Skin epidermis (tissue), 12 donors: Measurements from ENCODE around the gene RPAP2.
"Not testable (repeated sequence)": the region's sequence is repeated elsewhere in the genome, so short reads cannot be mapped to it uniquely, and the experiment has no call there.

Experiments used
- H3K27ac ChIP-seq, 21 experiments: fragments of 200-600 bp; sonication (generic) in 11 of 21; one replicate each; pipeline ENCODE4 v1.5.0; 2020; ENCODE audit warnings: mild to moderate bottlenecking in 3 of 21, inconsistent platforms in 2 of 21, moderate library complexity in 2 of 21
- H3K4me3 ChIP-seq, 7 experiments: fragments of 200-600 bp; sonication (generic) in 2 of 7; one replicate each; pipeline ENCODE4 v1.5.0; 2020; ENCODE audit warnings: inconsistent platforms in 2 of 7, mild to moderate bottlenecking in 2 of 7, moderate library complexity in 1 of 7

The RPAP2 gene

DNA sequence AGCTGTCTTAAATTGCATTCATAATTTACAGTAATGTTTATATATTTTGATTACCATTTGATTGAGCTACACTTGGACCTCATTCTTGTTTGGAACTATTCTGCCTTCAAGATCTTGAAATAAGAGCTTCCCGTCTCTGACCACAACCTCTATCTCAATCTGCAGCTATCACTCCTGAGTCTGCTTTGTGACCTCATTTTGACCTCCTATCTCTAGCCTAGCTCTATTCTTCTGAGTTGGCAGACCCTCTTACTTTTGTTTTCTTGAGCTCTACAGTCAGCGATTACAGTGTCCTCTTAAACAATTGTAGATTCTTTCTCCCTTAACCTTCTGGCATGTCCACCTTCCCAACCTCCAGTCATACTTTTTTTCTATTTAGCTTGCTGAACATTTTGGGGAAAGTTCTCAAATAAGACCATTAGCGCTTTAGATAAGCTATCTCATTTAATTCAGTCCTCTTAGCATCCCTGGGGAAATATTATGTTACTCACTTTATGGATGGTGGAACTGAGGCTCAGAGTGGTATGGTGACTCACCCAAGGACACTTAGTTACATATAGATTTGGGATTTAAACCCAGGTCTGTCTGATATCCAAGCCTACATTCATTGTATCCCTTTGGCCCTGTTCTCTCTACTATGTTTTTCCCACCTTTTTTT lies 19.1 kb downstream of the RPAP2 start:
- Histone ChIP-seq H3K27ac (no peak overlapping the region), H3K4me3 (no peak overlapping the region)

DNA sequence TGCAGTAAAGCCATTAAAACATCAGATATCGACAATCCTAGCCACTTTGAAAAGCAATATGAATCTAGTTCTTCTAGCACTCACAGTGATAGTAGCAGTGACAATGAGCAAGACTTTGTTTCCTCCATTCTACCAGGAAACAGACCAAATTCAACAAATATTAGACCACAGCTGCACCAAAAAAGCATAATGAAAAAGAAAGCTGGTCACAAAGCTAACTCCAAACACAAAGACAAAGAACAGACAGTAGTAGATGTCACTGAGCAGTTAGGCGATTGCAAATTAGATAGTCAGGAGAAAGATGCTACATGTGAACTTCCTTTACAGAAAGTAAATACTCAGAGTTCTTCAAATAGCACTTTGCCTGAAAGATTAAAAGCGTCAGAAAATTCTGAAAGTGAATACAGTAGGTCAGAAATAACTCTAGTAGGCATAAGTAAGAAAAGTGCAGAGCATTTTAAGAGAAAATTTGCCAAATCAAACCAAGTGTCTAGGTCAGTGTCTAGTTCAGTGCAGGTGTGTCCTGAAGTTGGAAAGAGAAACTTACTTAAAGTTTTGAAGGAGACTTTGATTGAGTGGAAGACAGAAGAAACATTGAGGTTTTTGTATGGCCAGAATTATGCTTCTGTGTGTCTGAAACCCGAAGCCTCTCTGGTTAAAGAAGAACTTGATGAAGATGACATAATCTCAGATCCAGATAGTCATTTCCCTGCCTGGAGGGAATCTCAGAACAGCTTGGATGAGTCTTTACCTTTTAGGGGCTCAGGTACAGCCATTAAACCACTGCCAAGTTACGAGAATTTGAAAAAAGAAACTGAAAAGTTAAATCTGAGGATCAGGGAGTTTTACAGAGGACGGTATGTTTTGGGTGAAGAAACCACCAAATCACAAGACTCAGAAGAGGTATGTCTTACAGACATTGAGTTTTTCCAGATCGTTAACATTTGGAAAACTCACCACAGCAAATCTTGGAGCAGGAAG lies 24.9 kb downstream of the RPAP2 start:
- Histone ChIP-seq H3K4me3 (no peak overlapping the region), H3K27ac (no peak overlapping the region)

DNA sequence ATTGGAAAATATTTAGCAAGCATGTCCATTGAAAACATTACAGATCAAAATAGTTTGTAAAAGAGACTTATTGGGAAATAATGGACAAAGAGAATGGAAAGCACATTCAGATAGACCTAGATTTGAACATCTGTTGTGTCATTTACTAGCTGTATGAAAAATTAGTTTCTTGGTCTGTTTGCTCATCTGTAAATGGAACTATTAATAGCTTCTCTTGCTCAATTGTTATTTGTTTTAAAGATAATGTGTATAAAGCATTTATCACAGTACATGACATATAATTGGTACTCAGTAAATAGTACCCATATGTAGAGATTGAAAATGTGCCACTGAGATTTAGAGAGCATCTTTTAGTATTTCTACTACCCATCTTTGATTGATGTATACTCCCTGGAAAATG lies 25.9 kb downstream of the RPAP2 start:
- no peak overlapping the region for H3K27ac ChIP-seq
- H3K4me3 ChIP-seq: no peak overlapping the region

DNA sequence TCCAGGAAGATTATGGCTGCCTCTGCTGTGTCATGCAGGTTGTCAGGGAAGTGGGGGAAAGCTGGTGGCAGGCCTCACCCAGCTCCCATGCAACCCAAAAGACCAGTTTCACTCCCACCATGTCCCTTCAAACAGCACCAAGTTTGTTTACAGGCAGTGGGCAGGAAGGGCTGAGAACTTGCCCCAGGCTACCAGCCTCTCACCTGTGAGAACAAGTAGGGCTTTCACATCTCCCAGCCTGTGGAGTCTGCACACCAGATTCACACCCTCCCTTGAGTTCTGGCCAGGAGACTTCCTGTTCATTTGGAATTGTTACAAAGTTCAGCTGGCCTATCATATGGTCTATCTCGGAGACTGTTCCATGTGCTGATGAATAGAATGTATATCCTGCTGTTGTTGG lies 27.8 kb downstream of the RPAP2 start:
- H3K4me3 ChIP-seq: no peak overlapping the region
- no peak overlapping the region for H3K27ac ChIP-seq

DNA sequence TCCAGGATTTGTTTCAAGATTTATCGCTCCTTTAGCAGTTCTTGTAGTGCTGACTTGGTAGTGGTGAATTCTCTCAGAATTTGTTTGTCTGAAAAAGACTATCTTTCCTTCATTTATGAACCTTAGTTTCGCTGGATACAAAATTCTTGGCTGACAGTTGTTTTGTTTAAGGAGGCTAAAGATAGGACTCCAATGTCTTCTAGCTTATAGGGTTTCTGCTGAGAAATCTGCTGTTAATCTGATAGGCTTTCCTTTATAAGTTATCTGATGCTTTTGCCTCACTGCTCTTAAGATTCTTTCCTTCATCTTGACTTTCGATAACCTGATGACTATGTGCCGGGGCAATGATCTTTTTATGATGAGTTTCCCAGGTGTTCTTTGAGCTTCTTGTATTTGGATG lies 28.9 kb downstream of the RPAP2 start:
- no peak overlapping the region for H3K27ac ChIP-seq
- no peak overlapping the region for H3K4me3 ChIP-seq

DNA sequence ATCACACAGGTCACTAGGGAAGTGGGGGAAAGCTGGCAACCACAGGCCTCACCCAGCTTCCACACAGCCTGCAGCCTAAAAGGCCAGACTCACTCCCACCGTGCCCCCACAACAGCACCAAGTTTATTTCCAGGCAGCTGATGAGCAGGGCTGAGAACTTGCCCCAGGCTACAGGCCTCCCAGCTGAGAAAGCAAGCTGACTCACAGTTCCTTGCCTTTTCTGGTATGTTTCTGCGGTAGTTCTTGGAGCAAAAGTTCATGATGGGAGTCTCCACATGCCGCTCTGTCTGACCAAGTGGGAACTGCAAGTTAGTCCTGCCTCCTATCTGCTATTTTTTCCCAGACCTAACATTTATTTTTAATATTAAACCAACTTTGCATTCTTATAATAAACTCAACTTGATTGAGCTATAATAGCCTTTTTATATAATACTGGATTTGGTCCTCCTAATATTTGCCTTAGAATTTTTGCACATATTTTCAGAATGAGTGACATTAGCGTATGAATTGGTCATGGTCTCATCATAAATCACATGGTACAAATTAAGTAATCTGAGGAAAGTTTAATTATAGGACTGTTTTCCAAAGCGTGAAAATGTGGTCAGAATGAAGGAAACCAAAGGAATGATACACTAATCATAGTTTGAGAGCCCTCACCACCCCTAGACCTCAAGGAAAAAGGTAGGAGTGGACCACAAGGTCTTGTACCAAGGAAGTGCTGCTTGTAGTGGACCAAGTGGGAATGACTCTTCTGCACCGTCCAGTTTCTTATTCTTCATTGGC lies 30.7 kb downstream of the RPAP2 start:
- no peak overlapping the region for H3K27ac ChIP-seq
- H3K4me3 ChIP-seq: no peak overlapping the region

DNA sequence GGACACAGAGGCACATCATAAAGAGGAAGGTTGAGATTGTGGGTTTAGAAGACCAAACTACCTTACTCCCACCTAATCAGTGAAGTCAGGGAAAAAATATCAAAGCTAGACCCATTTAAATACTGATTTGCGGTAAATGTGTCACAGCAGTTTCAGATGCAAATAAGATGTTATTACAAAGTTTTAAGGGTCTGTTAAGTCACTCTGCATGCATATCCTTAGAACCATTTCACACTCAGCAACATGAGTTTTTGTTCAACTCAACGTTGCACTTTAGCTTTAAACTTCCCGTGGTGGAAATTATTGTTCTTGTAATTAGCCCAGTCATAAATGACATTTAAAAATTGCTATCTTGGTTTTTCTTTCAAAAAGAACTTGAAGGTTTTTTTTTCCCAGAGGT lies 34.8 kb downstream of the RPAP2 start:
- Histone ChIP-seq H3K4me3 (no peak overlapping the region), H3K27ac (no peak overlapping the region)

DNA sequence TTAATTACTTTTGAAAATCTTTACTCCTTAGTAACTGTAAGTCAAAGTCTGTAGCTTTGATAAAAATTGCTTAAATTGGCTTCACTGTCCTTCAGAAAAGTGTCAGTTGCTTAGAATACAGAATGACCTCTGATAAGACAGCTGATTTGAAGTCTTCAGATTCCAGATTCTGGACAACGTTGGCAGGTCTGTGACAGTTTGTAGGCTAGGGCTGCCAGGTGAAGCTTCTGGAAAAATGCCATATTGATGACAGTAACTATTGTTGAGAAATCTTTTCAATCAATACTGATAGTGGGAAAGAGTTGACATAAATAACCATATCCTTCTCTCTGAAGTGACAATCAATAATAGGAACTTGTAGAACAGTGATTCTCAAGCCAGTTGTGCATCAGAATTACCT lies 41.3 kb downstream of the RPAP2 start:
- Histone ChIP-seq H3K4me3 (no peak overlapping the region), H3K27ac (no peak overlapping the region)

DNA sequence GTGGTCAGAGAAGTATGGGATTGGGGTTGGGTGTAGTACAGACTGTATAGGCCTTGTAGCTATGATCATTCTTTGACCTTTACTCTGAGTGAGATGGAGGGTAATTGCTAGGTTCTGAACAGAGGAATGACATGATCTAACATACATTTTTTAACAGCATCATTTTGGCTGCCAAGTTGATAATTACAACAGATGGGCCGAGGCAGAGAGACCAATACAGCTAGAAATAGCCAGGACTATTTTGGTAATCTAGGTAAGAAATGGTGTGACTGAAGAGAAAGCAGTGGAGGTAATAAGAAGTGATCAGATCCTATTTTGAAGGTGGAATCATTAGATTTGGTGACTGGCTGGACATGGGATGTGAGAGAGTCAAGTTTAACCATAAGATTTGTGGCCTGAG lies 43.5 kb downstream of the RPAP2 start:
- no peak overlapping the region for H3K27ac ChIP-seq
- H3K4me3 ChIP-seq: no peak overlapping the region

DNA sequence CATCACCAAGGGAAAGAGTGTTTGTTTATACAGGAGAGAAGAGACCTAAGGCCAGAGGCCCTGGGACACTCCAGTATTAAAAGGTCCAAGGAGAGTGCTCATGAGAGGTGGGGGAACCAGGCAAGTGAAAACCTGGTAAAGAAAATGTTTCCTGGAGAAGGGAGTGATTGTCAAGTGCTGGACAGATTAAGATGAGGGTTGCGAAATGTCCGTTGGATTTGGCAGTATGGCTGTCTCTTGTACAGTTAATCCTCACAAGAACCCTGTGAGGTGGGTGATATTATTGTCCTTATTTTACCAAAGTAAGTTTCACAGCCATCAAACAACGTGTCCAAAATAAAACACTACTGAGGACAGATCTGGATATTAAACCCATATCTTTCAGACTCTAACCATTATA lies 44.2 kb downstream of the RPAP2 start:
- Histone ChIP-seq H3K27ac (no peak overlapping the region), H3K4me3 (no peak overlapping the region)

DNA sequence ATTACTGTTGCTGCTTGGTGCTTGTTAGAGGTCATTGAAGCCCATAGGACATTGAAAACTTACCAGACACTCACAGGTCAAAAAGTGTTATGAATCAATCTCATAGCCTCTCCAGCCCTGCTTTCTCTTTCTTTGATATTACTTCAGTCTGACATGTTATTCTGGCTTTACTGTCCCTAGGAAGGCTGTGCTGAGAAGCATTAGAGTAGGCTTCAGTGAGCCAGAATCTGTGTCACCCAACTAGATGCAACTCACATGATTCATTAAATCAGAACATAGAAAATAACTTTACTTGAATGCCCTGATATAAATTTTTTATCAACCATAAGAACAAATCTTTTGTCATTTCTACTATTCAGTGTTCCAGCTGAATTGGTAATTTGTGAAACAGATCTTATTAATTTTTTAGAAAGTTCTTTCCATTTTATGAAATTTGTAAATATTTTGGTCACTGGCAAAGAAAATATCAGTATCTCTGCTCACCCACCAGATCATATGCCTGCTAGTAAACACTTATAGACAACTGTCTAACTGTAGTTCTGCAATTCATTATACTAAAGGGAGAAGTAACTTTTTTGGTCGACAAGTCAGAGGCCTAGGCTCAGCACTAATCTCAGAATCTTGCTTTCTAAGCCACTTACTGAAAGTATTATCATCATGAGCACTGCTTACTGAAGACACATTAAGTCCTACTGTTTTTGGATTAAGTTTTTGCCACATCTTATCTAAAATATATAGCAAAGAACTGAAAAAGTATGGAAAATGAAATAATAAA lies 48.2 kb downstream of the RPAP2 start:
- Histone ChIP-seq H3K27ac (no peak overlapping the region), H3K4me3 (no peak overlapping the region)

DNA sequence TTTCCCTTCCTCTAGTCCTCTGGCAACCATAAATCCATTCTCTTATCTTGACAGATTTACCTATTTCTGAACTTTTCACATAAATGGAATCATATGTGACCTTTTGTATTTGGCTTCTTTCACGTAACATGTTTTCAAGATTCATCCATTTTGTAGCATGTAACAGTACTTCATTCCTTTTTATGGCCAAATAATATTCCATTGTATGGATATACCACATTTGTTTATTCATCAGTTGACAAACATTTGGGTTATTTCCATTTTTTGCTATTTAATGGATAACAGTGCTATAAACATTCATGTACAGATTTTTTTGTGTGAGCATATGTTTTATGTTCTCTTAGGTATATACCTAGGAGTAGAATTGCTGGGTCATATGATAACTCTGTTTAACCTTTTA lies 54.0 kb downstream of the RPAP2 start:
- Histone ChIP-seq H3K4me3 (no peak overlapping the region), H3K27ac (no peak overlapping the region)

DNA sequence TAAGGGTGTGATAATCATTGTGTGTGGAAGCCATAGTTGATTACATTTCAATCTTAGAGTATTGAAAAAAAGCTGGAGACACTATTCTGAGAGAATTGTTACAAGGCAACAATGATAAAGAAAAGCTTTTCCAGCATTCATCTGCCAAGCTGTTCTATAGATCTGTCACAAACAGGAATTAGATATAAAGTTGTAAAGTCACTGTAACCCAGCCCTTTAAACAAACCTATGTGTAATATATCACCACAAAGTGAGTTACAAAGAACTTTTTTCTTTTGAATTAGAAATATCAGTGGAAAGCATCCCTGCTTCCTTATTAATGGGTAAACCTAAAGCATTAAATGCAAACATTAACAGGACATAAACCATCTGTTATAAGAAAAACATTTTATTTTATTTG lies 55.4 kb downstream of the RPAP2 start:
- no peak overlapping the region for H3K4me3 ChIP-seq
- H3K27ac ChIP-seq: no peak overlapping the region

DNA sequence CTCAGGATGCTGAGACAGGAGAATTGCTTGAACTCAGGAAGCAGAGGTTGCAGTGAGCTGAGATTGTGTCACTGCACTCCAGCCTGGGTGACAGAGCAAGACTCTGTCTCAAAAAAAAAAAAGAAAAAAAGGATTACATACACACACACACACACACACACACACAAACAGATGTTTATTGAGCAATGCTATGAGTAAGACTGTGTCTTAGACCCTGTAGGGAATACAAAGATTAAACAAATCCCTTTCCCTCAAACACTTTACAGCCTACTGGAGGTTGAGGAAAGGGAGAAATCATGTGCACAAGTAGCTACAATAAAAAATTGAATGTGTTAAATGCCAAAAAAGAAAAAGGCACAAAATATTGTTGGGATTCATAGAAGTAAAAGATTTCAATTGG lies 58.1 kb downstream of the RPAP2 start:
- no peak overlapping the region for H3K27ac ChIP-seq
- no peak overlapping the region for H3K4me3 ChIP-seq

DNA sequence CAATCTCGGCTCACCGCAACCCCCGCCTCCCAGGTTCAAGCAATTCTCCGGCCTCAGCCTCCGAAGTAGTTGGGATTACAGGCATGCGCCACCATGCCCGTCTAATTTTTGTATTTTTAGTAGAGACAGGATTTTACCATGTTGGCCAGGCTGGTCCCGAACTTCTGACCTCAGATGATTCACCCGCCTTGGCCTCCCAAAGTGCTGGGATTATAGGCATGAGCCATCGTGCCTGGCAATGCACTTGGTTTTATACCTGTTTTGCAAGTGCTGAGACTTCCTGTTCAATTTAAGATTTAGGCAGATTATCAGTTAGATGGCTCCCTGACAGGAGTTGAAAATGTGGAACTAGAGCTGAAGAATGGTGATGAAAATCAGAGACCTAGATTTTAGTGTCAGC lies 60.5 kb downstream of the RPAP2 start:
- not testable (repeated sequence) for H3K27ac ChIP-seq

DNA sequence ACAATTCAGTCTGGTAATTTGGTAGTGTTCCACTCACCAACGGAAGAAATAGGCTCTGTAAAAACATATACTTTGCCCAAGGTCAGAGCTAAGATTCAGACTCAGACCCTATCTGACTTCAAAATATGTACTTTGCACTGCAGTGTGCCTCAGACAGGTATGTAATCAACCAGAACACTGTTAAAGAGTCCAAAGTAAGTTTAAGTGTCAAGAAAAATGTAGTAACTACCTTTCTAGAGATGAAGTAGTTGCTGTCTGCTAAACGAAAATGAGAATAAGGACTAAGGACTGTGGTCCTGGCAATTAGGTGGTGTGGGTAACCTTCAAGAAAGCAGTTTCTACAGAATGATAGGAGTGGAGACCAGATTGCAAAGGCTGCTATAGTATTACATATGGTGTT lies 61.1 kb downstream of the RPAP2 start:
- Histone ChIP-seq H3K4me3 (no peak overlapping the region), H3K27ac (no peak overlapping the region)

More for the DNA sequence above, 60.5 kb downstream of the RPAP2 start:
- H3K4me3 ChIP-seq: not testable (repeated sequence)

DNA sequence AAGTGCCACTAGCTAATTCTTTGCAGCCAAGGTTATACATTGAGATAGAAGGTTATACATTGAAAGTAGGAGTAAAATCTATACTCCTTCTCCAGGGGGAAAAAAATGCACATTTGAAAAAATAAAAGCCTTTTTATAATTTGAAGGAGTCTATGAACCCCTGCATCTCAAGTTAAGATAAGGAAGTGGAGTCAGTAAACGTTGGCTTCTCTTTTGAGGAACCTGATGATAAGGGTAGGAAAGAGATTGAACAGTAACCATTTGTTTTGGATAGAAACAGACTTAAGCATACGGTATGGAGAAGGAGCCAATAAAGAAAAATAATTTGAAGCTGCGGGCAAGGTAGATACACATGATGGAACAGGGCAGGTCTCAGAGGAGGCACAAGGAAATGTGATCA lies 64.1 kb downstream of the RPAP2 start:
- H3K27ac ChIP-seq: no peak overlapping the region
- no peak overlapping the region for H3K4me3 ChIP-seq

DNA sequence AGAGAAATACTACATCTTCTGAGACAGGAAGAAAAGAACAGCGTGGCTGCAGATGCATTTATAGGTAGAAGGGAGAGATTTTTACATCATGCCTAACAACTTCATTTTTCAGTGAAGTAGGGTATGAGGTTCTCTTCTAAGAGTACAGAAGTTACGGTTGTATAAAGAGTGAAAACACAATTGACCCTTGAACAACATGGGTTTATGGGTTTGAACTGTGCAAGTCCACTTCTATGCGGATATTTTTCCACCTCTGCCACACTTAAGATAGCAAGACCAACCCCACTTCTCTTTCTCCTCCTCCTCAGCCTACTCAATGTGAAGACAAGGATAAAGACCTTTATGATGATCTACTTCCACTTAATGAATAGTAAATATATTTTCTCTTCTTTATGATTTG lies 64.5 kb downstream of the RPAP2 start:
- H3K4me3 ChIP-seq: no peak overlapping the region

DNA sequence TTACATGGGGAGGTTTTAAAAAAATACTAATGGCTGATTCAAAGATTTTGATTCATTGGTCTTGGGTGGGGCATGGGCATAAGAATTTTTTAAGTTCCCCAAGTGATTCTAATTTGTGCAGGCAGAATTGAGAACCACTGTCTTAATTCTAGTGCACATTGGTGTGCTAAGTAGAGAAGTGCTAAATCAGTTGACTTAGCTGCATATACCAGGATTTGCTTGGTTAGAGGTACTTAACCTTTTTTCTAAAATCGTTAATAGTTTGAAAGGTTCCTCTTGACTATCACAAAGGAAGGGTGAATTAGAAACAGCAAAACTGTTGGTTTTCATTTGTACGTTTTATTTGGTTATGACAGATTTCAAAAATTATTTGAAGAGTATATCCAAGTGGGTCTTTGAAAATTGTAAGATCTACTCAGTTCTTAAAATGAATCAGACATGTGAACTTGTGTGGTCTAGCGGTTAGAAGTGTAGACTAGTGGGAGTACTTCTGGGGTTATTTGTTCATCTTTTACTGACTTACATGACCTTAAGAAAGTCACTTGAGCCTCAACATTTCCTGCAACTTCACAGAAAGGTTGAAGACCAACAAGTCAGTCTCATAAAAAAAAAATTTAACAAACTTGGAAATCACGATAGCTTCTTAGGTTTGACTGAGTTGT lies 66.7 kb downstream of the RPAP2 start:
- no peak overlapping the region for H3K4me3 ChIP-seq
- H3K27ac ChIP-seq: no peak overlapping the region

More for the DNA sequence above, 64.5 kb downstream of the RPAP2 start:
- no peak overlapping the region for H3K27ac ChIP-seq
